GM12891 (cell line): ENCODE data around the gene TEX29.

Experiments used
- DNase-seq: peaks from one replicate; pipeline ENCODE4 v3.0.0; 2011; ENCODE audit warnings: low spot score; ENCODE audit not compliant: insufficient read length
- FAIRE-seq: peaks from 2 replicates; lab custom pipeline; 2011; peaks lifted over from hg19 to GRCh38; lab: Jason Lieb, UNC
- PAX5 ChIP-seq: IDR thresholded peaks from 2 replicates; pipeline ENCODE4 v1.6.1; 2011; ENCODE audit warnings: low read length, moderate library complexity, mild to moderate bottlenecking; ENCODE audit not compliant: insufficient read depth, severe bottlenecking
- POLR2A ChIP-seq: IDR thresholded peaks from 2 replicates; pipeline ENCODE4 v1.6.1; 2011; ENCODE audit warnings: low read depth, low read length, control low read depth
- POLR2AphosphoS5 ChIP-seq: IDR thresholded peaks from 2 replicates; pipeline ENCODE4 v1.6.1; 2011; ENCODE audit warnings: low read depth, low read length, control low read depth
- POU2F2 ChIP-seq: IDR thresholded peaks from 2 replicates; pipeline ENCODE4 v1.6.1; 2011; ENCODE audit warnings: low read depth, mild to moderate bottlenecking, control low read depth, low read length, moderate library complexity
- SPI1 ChIP-seq: IDR thresholded peaks from 2 replicates; pipeline ENCODE4 v1.6.1; 2011; ENCODE audit warnings: low read depth, low read length, control low read depth
- TAF1 ChIP-seq: IDR thresholded peaks from 2 replicates; pipeline ENCODE4 v1.6.1; 2011; ENCODE audit warnings: low read depth, low read length, control low read depth

Gene TEX29

DNA sequence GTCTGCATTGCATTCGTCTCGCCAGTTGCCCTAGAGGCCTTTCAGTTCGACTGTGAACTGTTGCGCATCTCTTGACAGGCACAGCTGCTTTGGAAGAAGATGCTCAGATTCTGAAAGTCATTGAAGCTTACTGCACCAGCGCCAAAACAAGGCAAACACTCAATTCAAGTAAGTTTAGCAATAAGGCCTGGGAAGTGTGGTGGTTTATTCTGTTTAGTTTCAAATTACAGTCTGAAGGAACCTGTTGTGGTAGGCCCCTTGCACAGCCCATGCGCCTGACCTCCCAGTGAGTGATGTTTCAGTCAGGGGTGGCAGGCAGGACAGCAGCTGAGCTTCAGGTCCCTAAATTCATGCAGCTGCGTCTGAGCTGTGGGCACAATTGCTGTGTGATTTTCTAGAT is 32.2 kb upstream of the TEX29 start:
- TF ChIP-seq POU2F2 (no peak), PAX5 (no peak), POLR2AphosphoS5 (no peak), SPI1 (no peak), POLR2A (no peak), TAF1 (no peak)
- FAIRE-seq: no peak
- no peak for DNase-seq

DNA sequence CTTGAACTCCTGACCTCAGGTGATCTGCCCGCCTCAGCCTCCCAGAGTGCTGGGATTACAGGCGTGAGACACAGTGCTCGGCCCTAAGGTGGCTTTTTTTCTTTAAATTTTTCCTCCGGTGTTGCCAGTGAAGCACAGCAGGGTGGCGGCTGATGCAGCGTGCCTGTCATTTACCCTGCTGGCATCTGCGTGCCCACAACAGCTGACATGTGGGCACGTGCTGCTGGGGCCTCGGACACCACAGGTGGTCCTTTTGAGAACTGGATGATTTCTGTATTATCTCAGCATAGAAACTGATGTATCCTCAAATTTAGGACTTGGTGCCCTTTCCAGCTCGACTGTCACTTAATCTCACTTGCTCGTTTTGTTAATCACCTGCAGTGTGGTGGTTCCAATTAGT is 31.2 kb upstream of the TEX29 start:
- no peak for DNase-seq
- TF ChIP-seq POLR2AphosphoS5 (no peak), TAF1 (no peak), POU2F2 (no peak), POLR2A (no peak), PAX5 (no peak), SPI1 (no peak)
- FAIRE-seq: no peak

DNA sequence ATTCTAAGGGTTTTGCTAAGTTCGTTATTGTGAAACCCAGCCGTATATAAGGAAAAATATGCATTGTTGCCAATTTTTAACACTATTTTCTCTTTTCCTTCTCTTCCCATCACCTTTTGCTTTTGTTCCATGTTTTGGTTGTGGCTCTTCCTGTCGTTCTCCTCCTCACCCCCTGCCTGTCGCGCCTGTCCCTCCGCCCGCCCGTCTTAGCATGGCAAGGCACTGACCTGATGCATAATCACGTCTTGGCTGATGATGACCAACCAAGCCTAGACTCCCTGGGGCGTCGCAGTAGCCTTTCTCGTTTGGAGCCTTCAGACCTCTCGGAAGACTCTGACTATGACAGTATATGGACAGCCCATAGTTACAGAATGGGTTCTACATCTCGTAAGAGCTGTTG is 28.5 kb upstream of the TEX29 start:
- DNase-seq (no peak), FAIRE-seq (no peak)
- no peak for TF ChIP-seq POLR2AphosphoS5
- no peak for TF ChIP-seq POU2F2

DNA sequence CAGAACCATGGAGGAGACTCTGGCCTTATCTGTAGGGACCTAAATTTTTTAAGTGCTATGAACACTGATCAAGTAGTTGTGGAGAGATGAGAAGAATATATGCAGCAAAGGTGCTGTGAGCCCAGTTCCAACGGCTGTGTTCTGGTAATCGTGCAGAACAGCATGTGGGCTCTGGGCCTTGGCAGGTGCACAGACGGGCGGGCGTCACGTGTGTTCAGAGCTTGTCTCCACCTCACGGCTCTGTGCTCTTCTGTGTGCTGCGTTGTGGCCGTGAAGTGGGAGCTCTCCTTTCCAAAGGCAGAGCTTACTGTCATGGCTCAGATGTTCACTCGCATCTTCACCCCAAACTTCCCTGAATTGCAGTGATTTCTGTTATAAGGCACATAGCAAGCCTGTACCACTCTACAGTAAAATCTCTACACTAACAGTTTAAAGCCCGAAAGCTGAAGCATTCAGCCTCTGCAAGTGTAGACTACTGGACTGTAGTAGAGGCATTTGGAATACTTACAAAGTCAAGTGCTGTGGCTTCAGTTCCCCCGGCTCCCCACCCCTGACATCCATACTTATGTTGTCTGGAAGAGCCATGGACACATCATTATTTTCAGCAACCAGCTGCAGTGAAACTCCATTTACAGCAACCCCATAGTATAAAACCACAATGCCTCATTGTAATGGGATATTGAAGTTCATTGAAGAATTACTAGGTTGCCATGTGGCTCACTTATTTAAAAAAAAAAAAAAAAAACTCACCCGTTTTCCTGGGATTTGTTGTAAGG is 27.5 kb upstream of the TEX29 start:
- FAIRE-seq (no peak), DNase-seq (no peak)
- TF ChIP-seq PAX5 (no peak), POU2F2 (no peak), SPI1 (no peak), POLR2A (no peak), TAF1 (no peak), POLR2AphosphoS5 (no peak)

DNA sequence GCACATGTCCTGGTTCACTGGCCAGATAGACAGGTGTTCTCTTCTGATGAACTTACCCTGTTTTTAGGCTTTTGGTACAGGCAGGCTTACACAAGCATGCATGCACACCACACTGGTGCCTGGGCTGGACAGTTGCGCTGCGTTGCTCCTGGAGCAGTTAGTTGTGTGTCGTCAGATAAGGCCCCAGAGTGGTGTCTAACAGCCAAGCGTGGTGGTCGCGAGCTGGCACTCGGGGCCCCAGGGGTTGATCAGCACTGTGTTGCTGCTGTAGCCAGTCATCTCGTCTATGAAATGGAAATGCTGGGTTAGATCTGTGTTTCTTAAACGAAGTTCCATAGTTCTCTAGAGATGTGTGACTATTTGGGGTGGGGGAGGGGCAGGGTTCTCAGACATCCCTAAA is 24.6 kb upstream of the TEX29 start:
- peak; percentile 23 for FAIRE-seq
- TF ChIP-seq PAX5 (no peak), POLR2AphosphoS5 (no peak), POLR2A (no peak), SPI1 (no peak), TAF1 (no peak), POU2F2 (no peak)
- DNase-seq: no peak

DNA sequence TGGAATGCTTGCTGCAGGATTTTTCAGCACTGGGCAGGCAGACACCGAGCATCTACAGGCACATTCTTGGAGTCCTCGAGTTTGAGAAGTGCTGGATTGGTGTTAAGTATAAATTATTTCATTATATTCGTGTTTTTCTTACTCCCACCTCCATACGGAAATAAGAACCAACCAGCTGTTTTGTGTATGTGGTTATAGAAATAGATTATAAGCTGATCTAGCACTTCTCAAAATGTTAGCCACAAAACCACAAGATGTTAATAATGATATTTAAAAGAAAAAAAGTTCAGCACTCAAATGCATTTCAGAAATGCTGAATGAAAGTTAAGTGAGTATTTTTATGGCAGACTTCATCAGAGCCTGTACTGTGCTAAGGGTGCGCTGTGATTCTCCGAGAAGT is 24.0 kb upstream of the TEX29 start:
- no peak for TF ChIP-seq TAF1
- no peak for TF ChIP-seq SPI1
- no peak for TF ChIP-seq PAX5
- no peak for TF ChIP-seq POLR2A
- TF ChIP-seq POLR2AphosphoS5: no peak
- no peak for TF ChIP-seq POU2F2
- DNase-seq (no peak), FAIRE-seq (no peak)

DNA sequence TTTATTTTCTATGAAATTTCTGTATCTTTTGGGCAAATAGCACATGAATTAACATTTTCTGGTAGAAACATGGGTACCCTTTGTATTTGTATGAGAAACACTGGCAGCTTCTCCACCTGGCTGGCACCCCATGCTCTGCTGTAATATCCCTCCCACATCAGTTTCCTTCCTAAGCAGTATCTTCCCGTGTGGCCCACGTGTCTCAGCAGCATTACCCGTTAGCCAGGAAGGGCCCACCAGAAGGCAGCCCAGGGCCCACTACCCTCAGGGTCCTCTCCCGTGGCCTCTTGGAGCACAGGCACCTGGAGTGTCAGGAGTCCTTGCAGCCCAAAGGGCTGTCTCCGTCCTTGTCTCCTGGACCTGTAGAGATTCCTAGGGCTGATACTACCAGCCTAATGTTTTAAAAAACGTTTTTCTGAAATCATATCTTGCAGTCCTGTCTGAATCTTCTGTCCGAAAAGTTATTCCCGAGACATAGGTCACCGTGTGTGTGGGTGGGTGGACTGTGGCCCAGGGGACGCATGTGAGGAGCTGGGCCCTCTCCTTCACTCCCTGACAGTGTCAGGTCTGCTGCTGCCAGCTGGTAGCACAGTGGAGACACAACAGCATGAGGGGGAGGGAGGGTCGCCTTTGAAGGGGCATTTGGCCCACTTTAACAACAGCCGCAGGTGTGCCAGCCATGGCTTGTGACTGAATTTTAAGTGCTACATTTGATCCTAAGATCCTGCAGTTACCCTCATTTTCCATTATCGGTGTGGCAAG is 22.0 kb upstream of the TEX29 start:
- no peak for TF ChIP-seq TAF1
- TF ChIP-seq POU2F2: no peak
- no peak for TF ChIP-seq PAX5
- TF ChIP-seq POLR2AphosphoS5: no peak
- no peak for TF ChIP-seq SPI1
- TF ChIP-seq POLR2A: no peak
- DNase-seq (no peak), FAIRE-seq (no peak)

DNA sequence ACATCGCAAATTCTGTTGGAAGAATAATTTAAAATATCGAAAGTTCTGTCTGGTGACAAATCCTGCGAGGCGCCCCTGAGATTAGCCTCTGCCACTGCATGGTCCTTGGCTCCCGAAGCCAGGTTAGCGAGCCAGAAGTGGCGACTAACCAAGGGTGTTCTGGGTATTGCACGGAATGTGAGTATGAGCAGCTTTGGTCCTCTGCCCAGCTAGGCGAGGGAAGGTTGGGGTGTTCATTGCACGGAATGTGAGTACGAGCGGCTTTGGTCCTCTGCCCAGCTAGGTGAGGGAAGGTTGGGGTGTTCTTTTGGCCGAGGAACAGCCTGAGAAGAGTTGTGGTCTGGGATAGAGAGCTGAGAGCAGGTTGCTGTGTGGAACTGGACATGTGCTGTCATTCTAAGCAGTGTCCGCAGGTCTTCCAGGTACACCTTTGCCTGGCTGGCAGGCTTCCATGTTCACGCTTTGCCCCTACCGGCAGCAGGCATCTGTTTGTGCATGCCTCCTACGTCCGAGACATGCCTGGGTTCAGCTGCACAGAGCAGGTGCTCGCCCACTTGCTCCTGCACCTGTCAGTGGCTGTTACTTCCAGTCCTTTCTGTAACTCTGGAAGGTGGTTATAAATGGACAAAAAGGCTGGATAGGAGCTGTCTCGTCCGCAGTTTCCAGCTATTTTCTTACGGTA is 18.3 kb upstream of the TEX29 start:
- DNase-seq: no peak
- no peak for TF ChIP-seq POU2F2
- TF ChIP-seq SPI1: no peak
- TF ChIP-seq POLR2AphosphoS5: peak; percentile 63; the same call in 1 of the 2 replicates
- no peak for TF ChIP-seq TAF1
- TF ChIP-seq PAX5: no peak
- peak; percentile 5 for FAIRE-seq

DNA sequence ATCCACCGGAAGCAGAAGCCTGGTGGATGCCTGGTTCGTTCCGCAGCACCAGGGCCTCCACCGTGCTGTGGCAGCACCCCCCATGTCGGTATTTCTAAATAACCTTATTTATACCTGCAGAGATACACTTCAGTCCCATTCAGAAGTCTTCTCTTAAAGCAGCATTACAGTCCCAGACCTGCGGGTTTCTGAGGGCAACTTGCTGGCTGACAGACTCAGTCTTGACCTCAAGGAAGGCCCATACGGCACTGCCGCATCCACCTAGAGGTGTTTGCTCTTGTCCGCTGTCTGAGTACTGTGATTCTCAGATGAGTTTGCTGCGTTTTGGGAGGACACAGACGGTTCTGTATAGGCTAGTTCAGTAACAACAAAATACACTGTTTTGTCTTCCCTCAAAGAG is 16.9 kb upstream of the TEX29 start:
- no peak for DNase-seq
- no peak for FAIRE-seq
- TF ChIP-seq POLR2AphosphoS5: no peak
- TF ChIP-seq POLR2A: no peak
- TF ChIP-seq POU2F2: no peak
